HG02870 (cell line): ENCODE measurements around the gene GNAI2.
"Not testable (repeated sequence)": the region's sequence is repeated elsewhere in the genome, so short reads cannot be mapped to it uniquely, and the experiment has no call there.

Source experiments
- ATAC-seq: cut with Tn5 transposase; IDR thresholded peaks from one replicate; pipeline ENCODE4 v1.9.1; 2021; ENCODE audit warnings: mild to moderate bottlenecking, moderate library complexity; ENCODE audit not compliant: unreplicated experiment

The GNAI2 gene

DNA sequence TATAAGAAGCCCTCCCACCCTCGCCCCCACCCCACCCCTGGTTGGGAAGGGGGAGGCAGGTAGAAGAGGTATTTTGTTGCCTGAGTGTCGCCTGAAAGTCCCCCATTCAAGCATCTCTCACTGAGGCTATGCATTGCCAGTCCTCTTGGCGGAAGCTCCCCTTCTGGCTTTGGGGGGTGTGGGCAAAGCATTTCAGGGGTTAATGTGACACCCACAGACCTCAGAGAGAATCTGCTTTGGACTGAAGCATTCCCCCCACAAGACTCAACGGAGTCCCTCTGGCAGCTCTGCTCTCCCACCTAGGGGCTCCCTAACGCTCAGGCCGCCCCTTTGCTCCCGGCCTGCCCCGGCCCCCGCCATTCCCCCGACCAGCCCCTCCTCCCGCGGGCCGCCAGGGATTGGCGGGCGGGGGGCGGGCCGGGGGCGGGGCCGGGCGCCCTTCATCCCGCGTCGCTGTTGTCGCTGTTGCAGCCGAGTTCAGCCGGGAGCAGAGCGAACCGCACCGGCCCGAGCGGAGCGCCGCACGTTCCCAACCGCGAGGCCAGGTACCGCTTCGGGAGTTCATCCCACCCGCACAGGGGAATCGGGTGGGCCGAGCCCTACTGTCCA, 31.1 kb upstream of the GNAI2 start, which contains the start of gene SLC38A3:
SLC38A3 (plus strand) TSS at position 468 of the 609 bp plus-strand sequence. CDS start 8,929 bp downstream, outside the sequence.
- no peak for ATAC-seq

GRCh38 chr3:50205413-50206276, 30.4 kb upstream of the GNAI2 start:
- no peak for ATAC-seq

DNA sequence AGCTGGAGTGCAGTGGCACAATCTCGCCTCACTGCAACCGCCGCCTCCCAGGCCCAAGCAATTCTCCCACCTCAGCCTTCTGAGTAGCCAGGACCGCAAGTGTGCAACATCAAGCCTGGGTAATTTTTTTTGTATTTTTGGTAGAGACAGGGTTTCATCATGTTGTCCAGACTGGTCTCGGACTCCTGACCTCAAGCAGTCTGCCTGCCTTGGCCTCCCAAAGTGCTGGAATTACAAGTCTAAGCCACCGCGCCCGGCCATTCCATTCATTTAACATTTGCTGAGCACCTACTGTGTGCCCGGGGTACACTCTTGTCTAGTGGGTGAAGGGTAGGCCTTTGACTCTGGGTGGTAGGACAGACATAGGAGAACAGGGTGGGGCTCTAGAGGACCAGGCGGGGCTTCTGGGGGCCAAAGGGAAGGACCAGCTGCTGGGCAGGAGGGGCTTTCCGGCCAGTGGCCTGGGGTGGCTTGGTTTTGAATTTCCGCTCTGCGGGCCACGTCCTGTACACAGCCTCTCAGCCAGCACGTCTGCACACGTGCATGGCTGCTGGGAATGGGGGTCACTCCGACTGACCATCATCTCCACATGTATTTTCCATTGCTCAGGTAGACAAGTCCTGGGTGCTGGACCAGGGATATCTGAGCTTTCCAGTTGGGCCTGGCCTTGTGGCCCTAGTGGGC, 28.5 kb upstream of the GNAI2 start:
- no peak for ATAC-seq

DNA sequence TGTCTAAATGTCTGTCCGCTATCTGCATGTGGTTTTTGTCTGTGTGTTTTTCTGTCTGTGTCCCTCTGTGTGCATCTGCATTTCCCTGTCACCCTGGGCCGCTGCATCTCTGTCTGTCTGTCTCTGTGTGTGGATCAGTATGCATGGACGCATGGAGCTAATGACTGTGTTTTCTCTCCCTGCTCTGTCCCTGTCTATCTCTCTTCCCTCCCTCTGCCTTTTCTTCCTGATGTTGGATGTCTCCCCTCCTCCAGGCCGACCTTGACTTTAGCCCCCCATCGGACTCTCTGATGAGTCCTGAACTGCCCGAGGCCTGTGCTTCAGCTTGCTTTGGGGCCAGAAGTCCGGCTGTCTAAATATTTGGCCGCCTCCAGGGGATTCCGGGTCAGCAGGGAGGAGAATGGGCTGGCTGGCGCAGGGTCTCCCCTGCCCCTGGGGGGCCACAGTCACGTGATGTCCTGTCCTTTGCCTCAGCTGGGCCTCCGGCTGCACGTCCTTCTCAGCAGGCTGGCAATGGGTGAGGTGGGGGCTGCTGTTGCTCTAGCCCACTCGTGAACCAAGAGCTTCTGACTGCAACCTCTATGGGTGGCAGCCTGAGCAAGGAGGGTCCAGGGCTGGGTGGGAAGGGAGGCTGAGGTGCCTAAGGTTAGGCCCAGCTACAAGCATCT, 27.2 kb upstream of the GNAI2 start:
- no peak for ATAC-seq

- ATAC-seq: no peak
Measured at GRCh38 chr3:50210176-50210509, 25.9 kb upstream of the GNAI2 start.

DNA sequence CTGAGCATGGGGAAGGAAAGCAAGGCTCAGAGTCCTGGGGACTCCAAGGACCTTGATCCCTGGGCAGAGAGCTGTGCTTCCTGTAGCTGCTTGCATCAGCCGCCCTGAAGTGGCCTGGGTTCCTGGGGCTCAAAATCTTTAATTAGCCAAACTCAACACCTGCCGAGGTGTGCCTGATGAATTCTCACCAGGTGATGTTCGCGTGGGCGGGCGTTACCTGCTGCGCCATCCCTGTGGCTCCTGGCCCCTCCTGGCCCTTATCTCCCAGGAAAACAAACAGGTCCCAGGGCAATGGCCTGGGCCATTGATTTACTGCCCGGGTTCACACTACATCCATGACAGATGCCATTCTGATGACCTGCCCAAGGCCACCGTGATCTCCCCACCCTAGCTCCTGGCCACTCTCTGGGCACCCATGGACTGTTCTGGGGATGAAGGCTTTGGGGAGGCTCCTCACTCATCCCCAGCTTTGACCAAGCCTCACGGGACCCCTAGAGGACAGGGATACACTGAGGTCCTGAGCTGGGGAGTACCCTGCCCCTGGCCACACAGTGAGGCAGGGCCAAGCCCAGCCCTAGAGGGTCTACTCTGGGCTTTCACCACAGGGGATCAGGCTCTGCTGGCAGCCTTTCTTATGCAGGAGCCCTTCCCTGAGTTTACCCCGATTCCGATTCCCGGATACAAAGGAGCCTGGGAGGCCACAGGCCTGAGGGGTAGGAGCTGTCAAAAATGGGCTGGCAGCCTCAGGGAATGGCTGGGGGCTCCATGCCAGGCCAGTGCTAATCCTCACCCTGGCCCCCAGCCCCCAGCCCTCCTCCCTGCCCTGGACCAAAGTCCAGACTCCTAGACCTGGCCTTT, 25.3 kb upstream of the GNAI2 start:
- ATAC-seq: no peak

DNA sequence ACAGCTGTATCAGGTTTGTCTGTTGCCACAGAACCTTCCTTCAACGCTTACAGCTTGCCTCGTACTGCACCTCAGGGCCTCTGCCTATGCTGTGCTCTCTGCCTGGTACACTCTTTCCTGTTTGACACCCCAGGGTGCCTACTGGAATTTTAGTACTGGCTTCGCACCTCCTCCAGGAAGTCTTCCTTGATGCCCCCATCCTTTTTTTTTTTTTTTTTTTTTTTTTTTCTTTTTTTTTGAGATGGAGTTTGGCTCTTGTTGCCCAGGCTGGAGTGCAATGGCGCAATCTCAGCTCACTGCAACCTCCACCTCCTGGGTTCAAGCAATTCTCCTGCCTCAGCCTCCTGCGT, 24.7 kb upstream of the GNAI2 start:
- not testable (repeated sequence) for ATAC-seq

GRCh38 chr3:50211930-50212329, 24.1 kb upstream of the GNAI2 start:
- ATAC-seq: no peak

DNA sequence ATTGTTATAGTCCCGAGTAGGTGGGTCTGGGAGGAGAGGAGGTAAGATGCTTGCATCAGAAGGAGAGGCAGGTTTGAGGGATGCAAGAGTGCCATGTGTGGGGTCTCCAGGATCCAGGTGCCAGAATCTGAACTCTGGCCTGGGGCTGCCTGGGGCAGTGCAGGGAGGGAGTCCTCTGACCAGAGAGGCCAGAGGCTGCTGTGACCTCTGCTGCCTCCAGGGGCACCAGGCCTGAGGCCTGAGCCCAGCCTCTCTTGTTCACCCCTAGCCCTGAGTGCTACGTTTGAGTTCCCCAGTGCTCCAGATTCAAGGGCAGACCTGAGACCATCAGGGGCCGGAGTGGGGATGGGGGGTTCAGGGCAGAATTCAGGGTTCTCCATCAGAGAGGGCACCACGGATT, 23.5 kb upstream of the GNAI2 start:
- no peak for ATAC-seq

- ATAC-seq: no peak
Measured at GRCh38 chr3:50212971-50213370, 23.0 kb upstream of the GNAI2 start.

GRCh38 chr3:50213373-50213772, 22.6 kb upstream of the GNAI2 start:
- no peak for ATAC-seq

DNA sequence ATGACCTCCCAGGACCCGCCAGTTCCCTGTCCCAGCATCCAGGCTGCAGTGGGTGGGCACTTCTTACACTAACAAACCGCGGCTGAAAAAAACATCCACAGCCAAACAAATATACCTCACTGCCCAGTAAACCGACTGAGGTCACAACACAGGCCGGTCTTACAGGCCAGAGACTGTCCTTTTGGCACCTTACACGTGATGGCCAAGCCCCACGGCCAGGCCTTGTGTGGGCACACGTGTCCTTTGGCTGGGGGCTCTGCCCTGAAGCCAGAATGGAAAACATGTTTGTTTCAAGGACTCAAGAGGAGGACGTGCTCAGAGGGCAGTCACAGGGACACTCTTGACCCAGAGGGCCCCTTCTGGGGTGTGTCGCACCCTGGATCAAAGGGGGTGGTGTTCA, 21.2 kb upstream of the GNAI2 start:
- ATAC-seq: no peak

GRCh38 chr3:50215529-50215928, 20.5 kb upstream of the GNAI2 start:
- ATAC-seq: no peak

DNA sequence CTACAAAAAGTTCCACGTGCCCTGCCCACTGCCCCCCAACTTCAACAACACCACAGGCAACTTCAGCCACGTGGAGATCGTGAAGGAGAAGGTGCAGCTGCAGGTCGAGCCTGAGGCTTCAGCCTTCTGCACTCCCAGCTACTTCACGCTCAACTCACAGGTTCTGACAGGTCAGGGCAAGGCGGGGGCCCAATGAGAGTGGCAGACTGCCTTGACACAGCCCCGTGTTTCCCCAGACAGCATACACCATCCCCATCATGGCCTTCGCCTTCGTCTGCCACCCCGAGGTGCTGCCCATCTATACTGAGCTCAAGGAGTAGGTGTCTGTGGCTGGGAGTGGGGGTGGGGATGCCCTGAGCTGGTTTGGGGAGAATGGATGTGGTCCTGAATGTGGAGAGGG, 18.3 kb upstream of the GNAI2 start:
- no peak for ATAC-seq

- ATAC-seq: no peak
Measured at GRCh38 chr3:50218448-50218847, 17.6 kb upstream of the GNAI2 start.

DNA sequence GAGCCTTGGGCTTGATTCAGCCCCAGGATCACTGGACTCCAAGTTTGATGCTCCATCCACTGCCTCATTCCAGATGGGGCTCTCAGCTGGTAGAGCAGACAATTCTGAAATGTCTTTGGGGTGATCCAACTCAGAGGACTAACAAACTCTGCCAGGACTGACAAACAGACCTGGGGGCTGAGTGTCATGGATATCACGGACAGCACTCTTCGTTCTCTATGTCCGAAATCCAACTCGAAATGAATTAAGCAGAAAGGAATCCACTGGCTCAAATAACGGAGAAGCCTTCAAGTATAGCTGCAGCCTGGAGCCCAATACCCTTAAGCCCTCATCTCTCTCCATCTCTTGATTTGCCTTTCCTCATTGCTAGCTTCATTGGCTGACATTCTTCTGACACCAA, 16.7 kb upstream of the GNAI2 start:
- ATAC-seq: no peak

DNA sequence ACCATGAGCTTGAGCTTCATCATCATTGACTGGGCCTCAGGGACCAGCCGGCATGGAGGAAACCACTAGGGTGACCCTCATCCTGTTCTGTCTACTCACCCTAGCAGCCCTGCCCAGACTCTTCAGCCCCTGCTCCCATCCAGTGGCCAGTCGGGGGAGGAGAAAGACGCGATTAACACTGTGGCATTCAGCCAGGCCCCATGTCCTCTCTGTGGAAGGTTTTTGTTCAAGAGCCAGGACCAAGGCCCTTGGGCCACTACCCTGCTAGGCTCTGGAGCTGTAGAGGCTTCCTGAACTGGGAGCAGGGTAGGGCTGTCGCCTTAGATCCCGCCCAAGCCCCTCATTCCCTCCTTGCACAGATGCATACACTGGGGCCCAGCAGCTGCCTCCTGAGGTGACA, 15.9 kb upstream of the GNAI2 start:
- no peak for ATAC-seq

DNA sequence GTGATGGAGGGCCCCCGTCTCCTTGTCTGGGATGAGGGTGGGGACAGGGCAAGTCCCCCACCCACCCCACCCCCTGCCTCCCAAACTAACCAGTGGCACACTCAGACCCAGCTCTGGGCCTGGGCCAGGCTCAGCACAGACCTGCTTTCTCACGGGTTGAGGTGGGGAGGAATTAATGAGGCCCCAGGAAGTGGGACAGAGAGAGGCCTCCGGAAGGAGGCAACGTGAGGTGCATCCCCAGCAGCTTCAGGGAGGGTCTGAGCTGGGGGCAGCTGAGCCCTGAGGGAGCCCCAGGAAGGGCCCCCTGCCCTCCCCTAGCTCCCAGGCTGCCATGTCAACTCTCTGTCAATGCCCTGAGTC, 15.0 kb upstream of the GNAI2 start:
- ATAC-seq: no peak

DNA sequence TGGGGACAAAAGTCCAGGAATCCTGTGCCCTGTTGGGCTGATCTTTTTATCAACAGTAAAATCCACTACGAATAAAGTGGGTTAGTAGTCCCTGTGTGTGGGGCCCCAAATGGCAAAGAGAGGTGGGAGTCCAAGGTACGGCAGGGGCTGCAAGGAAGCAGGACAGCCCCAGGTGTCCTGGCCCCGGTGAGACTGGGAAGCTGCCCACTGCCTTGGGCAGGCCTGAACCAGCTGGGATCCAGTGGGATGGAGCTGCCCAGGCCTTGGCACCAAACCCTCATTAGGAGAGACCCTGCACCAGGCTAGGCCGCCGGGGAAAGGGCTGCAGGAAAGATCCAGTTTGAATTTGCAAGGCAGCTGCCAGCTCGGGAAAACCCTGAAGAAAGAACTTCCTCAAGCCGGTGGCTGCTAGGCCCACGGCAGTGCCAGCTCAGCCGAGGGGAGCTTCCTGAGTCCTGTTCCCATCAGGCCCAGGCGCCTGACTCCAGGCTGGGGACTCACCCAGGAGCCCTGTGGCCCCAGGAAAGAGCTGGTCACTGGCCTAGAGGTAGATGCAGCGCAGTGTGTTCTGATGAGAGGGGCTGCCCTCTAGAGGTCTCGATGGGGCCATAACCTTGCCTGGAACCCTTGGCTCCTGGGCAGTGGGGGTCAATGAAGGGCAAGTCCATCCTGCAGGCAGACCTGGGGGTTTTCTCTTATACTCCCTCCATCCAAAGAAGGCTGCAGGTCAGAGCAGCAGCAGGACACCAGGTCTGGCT, 14.4 kb upstream of the GNAI2 start:
- ATAC-seq: no peak

- no peak for ATAC-seq
Measured at GRCh38 chr3:50222169-50222528, 13.9 kb upstream of the GNAI2 start.
